GM18508 (cell line): Measurements from ENCODE around the gene USF2.

Experiments
- ATAC-seq: cut with Tn5 transposase; IDR thresholded peaks from one replicate; pipeline ENCODE4 v1.9.1; 2021; ENCODE audit warnings: moderate number of reproducible peaks; ENCODE audit not compliant: insufficient read depth, unreplicated experiment

Gene USF2

DNA sequence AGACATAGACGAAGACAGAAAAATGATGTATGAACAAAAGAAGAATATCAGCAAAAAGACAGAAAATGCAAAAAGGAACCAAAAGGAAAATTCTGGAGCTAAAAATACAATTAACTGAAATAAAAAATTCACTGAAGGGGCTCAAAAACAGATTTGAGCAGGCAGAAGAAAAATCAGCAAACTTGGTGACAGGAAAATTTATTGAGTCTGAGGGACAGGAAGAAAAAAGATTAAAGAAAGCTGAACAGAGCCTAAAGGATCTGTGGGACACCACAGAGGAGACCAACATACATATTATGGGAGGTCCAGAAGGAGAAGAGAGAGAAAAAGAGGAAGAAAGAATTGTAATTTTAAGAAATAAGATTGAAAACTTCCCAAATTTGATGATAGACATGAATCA lies 27.3 kb upstream of the USF2 start:
- ATAC-seq = no peak

DNA sequence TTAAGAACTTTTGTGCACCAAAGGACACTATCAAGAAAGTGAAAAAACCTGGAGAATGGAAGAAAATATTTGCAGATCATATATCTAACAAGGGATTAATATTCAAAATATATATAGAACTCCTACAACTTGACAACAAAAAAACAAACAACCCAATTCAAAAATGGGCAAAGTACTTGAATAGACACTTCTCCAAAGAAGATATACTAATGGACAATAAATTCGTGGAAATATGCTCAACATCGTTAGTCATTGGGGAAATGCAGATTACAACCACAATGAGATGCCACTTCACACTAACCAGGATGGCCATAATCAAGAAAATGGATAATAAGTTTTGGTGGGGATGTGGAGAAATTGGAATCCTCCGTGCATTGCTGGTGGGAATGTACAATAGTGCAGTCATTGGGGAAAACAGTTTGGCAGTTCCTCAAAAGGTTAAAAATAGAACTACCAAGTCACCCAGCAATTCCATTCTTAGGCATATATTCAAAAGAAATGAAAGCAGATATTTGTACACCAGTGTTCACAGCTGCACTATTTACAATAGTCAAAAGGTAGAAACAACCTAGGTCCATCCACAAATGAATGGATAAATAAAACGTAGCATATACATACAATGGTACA lies 22.2 kb upstream of the USF2 start:
- ATAC-seq = no peak

DNA sequence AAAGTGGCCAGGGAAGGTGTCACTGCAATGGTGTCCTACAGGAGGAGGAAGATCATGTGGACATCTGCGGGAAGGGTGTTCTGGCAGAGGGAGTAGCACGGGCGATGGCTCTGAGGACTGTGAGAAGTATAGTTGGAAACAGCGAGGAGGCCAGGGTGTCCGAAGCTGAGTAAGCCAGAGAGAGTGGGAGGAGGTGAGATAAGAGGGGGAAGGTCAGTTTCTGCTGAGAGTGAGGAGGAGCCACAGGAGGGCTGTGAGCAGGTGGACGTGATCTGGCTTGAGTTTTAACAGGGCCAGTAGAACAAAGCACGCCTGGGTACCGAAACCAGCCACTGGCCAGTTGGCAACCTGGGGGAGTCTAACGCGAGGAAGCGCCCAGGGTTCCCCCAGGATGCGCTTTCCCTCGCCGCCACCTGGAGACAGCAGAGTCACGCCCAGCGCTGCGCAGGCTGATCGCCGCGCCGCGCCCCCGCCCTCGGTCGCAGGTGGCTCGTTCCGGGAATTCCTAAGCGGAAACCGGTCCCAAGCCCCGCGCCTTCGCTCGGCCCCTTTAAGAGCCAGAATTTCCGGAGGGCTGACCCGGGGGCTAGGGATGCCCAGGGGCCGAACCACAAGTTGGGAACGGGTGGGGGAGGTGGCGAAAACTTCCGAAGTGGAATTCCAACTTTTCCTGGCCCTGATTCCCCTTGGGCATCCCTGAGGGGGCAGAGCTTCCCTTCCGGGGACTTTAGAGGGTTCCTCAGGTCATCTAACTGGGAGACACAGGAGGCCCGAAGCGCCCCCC lies 21.0 kb upstream of the USF2 start:
- ATAC-seq = peak; percentile 23

DNA sequence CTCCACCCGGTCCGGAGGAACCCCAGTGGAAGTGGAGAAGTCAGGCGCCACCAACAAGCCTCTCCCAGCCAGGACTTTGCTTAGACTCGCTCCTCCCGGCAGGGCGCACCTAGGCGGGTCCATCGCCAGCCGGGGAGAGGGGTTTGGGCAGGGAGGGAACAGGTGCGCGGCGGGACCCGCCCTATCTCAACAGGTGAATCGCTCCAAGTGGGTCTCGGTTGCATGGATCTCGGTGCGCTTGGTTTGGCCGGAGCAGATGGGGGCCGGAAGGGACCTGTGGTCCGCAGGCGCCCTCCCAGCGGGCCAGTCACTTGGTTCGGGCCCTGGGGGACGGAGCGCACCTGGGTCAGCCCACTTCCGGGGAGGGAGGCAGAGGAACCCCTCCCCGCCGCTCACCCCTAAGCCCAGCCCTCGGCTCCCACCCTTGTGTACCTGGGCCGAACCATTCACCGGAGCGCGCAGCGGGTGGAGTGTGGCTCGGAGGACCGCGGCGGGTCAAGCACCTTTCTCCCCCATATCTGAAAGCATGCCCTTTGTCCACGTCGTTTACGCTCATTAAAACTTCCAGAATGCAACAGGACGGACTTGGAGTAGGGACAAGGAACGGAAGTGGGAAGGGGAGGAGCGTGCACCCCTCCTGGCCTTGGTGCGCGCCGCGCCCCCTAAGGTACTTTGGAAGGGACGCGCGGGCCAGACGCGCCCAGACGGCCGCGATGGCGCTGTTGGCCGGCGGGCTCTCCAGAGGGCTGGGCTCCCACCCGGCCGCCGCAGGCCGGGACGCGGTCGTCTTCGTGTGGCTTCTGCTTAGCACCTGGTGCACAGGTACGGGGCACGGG lies 20.2 kb upstream of the USF2 start, which contains the start of gene LSR:
TSS of gene LSR (plus strand) at position 693 of the 836 bp plus-strand sequence. CDS start at position 714, 21 bp downstream.
- ATAC-seq = peak; percentile 57

DNA sequence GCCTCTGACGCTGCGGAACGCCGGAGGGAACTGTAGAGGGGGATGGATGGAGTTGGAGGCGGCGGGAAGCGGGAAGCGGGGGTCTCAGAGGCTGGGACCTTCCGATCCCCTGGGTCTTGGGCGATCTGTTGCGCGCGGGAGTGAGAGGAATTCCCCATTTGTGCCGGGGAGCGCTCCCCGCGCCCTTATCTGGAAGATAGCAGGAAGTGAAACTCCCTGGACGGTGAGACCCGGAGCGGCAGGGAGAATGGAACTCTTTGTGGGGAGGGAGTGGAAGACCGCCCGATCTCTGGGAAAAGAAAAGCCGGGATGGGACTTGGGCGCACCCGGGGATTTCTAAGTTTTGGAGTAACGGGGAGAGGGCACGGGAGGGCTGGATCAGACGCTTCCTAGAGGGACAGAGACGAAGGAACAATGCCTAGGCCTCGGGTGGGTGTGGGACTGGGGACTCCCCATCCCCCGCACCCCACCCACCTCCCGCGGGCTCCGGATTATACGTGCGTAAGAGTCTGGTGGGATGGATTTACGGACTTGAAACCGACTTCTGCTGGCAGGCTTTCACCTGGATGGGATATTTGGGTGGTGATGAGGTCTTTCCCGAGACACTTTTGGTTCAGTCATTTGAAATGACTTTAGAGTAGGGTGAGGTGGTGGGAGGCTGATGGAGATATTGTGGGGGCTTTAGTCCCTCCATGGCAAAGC lies 19.5 kb upstream of the USF2 start:
- no peak for ATAC-seq

DNA sequence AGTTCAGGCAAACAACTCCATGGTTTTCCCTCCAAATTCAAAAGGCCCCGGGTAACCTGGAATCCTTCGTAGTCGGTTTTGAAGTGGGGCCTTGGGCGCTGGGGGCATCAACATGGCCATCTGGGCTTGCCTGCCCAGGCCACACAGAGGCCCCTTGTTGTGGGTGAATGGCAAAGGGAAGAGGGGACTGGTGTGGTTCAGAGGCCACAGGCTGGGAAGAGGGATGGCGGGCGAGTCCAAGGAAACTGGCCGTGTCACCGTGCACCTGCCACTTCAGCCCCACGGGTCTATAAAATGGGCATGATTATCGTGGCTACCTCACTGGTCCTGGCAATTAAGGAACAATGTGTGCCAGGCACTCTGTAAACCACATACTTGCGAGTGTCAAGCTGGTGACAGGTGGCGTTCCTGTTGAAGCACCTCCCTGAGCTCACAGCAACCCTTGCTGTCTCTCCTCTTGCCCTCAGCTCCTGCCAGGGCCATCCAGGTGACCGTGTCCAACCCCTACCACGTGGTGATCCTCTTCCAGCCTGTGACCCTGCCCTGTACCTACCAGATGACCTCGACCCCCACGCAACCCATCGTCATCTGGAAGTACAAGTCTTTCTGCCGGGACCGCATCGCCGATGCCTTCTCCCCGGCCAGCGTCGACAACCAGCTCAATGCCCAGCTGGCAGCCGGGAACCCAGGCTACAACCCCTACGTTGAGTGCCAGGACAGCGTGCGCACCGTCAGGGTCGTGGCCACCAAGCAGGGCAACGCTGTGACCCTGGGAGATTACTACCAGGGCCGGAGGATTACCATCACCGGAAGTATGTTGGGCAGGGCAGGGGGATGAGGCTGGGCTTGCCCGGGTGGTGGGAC lies 18.7 kb upstream of the USF2 start:
- no peak for ATAC-seq

DNA sequence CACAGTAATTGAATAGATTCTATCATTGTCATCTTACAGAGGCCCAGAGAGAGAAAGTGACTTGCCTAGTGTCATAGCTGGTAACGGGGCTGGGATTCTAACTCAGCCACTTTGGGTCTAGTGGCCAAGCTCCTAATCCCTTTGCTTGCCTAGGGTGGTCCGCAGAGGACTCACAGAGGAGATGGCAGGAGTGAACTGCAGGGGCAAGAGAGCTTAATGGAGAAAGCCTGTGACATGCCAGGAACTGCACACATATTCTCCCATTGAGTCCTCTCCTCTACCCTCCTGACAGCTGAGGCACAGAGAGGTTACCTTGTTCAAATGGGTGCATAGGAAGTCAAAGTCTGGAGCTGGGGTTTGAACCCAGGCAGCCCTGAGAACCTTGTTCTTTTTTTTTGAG lies 17.3 kb upstream of the USF2 start:
- ATAC-seq = no peak

DNA sequence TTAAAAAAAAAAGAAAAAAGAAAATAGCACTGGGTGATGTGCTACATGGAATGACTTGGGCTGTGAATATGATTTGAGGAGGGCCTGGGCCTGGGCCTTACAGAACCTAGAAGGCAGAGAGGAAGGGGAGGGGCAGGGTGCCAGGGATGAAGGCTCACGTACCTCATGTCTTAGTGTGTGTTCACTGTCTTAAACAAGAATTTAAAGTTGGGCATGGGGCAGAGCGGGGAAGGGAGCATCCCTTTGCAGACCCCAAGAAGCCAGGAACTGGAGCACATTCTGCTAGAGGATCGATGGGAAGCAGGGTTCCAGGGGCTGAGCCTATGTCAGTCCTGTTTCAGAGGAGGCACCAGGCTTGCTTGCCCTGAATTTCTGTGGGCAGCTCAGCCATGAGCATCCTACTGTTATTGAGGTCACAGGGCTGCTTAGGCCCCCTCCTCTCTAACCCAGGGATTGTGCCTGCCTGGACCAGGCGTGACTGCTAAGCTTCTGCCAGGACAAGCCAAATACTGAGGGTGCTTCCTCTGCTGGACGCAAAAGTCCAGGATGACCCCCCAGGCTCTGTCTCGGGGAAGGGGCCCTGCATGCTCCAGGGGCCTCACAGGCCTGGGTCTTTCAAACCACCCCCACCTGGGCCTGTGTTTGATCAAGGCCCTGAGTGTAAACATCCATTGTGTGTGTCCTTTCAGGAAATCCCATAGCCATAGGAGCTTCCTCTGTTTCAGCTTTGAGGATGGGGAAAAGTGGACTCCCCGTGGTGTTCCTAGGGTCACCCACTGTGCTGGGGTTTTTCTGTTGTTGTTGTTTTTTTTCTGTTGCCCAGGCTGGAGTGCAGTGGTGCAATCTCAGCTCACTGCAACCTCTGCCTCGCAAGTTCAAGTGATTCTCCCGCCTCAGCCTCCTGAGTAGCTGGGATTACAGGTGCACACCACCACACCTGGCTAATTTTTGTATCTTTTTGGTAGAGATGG lies 15.2 kb upstream of the USF2 start:
- no peak for ATAC-seq

DNA sequence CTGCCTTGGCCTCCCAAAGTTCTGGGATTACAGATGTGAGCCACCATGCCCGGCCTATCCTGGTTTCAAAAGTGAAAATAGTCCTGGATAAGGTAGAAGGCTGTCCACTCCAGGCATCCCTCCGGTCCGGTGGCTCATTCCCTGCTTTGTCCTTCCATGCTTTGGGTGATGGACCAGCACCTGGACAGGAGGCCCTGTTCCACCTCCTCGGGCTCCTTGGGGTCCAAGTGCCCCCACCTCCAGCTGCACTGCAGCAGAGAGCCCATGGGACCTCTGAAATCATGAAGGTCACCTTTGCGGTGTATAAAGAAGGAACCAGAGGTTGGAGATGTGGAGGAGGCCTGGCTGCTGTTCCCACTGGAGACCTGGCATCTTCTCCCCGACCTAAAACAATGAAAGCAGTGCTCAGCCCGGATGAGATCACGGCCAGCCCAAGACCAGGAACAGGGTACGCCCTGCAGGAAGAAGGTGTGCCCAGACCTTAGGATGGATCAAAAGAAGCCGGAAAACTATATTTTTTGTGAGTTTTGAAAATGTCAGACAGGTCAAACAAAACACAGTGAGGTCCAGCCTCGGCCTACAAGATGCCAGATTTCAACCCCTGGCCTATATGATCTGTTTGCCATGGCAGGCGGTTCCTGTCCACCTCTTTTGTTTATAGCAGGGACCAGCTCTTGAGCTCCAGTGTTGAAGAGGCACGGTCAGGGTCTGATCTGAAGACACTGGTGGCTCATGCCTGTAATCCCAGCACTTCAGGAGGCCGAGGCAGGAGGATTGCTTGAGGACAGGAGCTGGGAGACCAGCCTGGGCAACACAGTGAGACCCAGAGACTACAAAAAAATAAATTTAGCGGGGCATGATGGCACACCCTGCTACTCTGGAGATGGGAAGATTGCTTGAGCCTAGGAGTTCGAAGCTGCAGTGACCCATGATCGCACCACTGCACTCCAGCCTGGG lies 14.1 kb upstream of the USF2 start:
- no peak for ATAC-seq

DNA sequence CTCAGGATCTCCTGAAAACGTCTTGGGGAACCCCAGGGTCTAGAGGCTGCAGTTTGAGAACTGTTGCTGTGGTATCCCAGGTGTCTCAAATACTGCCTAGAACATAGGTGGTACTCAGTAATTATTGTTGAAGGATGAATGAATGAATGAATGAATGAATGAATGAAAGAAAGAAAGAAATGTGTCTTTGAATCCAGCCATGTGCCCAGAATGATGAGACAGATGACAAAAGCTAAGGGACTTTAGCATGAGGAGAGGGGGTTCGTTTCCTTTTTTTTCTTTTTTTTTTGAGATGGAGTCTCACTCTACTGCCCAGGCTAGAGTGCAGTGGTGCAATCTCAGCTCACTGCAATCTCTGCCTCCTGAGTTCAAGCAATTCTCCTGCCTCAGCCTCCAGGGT lies 12.2 kb upstream of the USF2 start:
- ATAC-seq = no peak

DNA sequence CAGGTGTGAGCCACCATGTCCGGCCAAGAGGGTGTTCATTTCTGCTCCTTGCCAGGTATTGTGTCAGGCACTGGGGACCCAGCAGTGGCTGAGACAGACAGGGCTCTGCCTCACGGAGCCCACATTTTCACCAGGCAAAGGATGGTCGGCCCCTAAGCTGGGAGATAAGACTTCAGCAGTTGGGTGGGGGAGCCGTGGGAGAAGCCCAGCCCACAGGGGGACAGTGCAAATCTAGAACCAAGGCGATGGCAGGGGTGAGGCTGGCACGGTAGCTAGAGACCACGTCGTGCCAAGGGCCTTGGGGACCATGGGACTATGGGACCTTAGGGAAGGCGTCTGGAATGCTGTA lies 11.7 kb upstream of the USF2 start:
- ATAC-seq = no peak

DNA sequence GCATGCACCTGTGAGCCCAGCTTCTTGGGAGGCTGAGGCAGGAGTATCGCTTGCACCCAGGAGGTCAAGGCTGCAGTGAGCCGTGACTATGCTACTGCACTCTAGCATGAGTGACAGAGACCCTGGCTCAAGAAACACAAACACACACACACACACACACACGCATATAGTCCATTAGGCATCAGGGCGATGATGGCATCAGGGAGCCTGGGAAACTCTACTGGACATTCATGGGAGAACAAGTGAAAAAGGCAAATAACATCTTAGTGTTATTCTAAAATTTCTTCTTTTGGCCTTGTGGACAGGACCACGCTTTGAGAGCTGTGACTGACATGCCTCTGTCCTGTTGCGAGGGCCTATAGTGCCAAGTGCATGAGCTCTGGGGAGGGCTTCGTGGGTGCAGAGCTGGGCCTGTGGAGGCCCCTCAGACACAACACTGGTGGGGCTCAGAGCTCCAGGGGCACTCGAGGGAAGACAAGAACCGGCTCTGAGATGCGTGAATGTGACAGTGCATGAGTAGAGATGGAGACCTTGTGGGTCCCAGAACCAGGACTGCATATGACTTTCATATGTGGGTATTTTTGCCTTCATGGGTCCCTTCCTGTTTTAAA lies 8.0 kb upstream of the USF2 start:
- no peak for ATAC-seq

DNA sequence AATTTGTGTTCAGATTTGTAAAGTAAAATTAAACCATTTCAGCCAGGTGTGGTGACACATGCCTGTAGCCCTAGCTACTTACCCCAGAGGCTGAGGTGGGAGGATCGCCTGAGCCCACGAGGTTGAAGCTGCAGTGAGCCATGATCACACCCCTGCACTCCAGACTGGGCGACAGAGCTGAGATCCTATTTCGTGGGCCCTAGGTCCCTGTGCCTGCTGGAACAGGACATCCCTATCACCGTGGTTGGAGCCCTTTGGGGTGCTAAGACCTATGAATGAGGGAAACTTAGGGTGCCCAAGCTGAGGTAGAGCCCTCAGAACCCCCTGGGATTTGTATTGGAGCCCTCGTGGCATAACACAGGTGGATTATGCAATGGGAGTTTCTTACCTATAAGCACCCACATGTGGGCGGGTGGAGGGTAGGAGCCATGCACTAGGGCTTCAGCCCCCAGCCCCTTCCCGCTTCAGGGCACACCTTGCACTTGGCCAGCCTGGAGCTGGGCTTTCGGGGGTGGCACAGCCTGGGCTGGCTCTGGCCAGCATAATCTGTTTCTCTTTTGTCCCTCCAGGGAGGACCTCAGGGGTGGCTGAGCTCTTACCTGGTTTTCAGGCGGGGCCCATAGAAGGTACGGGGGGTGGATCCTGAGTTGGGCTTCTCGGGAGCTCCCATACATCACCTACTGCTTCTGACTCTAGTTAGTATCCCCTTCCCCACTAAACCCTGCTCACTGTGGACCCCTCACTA lies 7.2 kb upstream of the USF2 start:
- ATAC-seq = no peak

DNA sequence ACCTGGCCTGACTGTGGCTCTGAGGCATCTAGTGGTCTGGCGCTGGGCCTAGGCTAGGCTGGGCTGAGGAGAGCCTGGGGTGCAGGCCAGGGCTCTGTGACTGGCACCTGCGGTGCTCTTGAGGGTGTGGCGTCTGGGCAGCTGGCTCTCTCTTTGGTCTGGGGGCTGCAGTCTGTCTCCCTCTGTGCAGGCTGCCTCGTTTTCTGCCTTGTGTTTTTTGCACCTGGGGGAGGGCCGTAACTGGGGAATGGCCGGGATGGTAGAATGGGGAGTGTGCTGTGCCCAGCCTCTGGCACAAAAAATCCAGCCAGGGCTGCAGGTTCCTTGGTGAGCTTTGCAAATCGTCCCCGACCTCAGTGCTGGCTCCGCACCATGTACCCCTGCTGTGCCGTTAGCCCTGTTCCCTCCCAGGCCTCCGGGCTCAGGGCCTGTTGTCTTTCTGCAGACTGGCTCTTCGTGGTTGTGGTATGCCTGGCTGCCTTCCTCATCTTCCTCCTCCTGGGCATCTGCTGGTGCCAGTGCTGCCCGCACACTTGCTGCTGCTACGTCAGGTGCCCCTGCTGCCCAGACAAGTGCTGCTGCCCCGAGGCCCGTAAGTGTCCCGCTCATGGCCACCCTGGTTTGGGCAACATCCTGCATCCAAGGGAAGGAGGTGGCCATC lies 6.5 kb upstream of the USF2 start:
- ATAC-seq = no peak

DNA sequence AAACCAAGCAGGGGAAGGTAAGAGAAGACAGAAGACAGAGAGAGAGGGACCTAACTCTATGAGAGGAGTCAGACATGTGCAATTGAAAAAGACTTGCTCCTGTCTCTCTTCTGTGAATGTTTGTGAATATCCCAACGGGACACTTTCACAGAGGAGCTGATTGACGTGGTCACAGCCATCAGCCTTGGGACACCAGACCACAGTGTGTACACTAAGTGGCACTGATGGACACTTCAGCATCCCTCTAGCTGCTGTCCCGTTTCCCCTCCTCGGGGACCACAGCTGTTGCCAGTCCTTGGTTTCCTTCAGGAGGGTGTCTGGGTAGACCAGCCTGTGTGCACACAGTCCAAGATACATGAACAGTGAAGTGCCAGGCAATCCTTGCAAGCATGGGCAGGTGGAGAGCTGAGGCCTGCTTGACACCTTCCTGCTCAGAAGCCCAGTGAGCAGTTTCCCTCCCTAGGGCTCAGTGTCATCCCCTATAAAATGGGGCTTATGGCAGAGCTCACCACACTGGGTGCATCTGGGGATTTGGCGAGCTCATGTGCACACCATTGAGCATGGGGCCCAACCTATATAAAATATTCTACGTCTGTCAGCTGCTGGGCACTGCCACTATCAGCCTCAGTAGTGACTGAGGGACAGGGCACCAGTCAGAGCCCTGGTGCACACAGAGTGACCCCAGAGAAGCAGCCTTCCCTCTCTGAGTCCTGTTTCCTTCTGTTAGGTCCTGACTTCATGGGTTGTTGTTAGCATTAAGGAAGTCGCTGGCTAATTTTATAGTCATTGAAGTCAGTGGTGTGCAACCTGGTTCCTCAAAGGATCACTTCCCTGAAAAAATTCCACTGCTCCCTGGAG lies 4.3 kb upstream of the USF2 start:
- ATAC-seq = no peak
